Measurements from ENCODE around the gene ZNF678. TPM values are rescaled to one million over a fixed set of nuclear protein-coding genes. Genes with fewer than 3 reads are reported as not detected.
"Not testable (repeated sequence)": the region's sequence is repeated elsewhere in the genome, so short reads cannot be mapped to it uniquely, and the experiment has no call there.

ZNF678 gene
- total RNA-seq, 1 donor from 2014 or later: 5.3 TPM

GRCh38 chr1:227685807-227686206, 122.5 kb downstream of the ZNF678 start:
- FAIRE-seq (no peak), DNase-seq (ENCODE audit: low read depth) (no peak)
- H3K4me3 ChIP-seq (ENCODE audit: low read depth, low read length): no peak overlapping the region
- TF ChIP-seq CTCF (IDR thresholded peaks at IDR 0.05; ENCODE audit: insufficient read depth, low read length, severe bottlenecking): no peak
- H3K27me3 ChIP-seq (ENCODE audit: control insufficient read depth, insufficient read depth, low read length): no peaks in the 10 kb centered on the region
- no peaks in the 10 kb centered on the region for H3K36me3 ChIP-seq (ENCODE audit: control insufficient read depth, insufficient read depth, low read length)

DNA sequence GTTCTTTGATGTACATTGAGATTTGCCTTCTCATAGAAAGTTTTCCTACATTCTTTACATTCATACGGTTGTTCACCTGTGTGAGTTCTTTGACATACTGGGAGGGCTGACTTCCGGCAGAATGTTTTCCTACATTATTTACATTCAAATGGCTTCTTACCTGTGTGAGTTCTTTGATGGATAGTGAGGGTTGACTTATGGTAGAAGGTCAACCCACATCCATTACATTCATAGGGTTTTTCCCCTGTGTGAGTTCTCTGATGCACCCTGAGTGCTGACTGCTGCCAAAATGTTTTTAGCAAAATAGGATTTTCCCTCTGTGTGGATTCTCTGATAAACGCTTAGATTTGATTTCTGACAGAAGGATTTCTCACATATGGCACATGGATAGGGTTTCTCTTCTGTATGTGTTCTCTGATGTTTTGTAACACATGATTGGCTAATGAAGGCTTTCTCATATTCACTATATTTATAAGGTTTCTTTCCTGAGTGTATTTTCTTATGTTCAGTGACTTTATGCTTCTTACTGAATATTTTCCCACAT, 134.0 kb downstream of the ZNF678 start:
- TF ChIP-seq CTCF (IDR thresholded peaks at IDR 0.05; ENCODE audit: insufficient read depth, low read length, severe bottlenecking): no peak
- no peak for DNase-seq (ENCODE audit: low read depth)
- Histone ChIP-seq H3K36me3 (ENCODE audit: control insufficient read depth, insufficient read depth, low read length) (no peaks in the 10 kb centered on the region), H3K27me3 (ENCODE audit: control insufficient read depth, insufficient read depth, low read length) (no peaks in the 10 kb centered on the region), H3K4me3 (ENCODE audit: low read depth, low read length) (no peak overlapping the region)
- FAIRE-seq: no peak

- not testable (repeated sequence) for DNase-seq (ENCODE audit: low read depth); FAIRE-seq; H3K27me3 ChIP-seq (ENCODE audit: control insufficient read depth, insufficient read depth, low read length); H3K36me3 ChIP-seq (ENCODE audit: control insufficient read depth, insufficient read depth, low read length); H3K4me3 ChIP-seq (ENCODE audit: low read depth, low read length)
Observed at GRCh38 chr1:227701631-227702030, 138.3 kb downstream of the ZNF678 start.

- FAIRE-seq: no peak
- Histone ChIP-seq H3K36me3 (ENCODE audit: control insufficient read depth, insufficient read depth, low read length) (no peaks in the 10 kb centered on the region), H3K4me3 (ENCODE audit: low read depth, low read length) (no peak overlapping the region), H3K27me3 (ENCODE audit: control insufficient read depth, insufficient read depth, low read length) (no peaks in the 10 kb centered on the region)
- DNase-seq (ENCODE audit: low read depth): no peak
- TF ChIP-seq CTCF (IDR thresholded peaks at IDR 0.05; ENCODE audit: insufficient read depth, low read length, severe bottlenecking): no peak
Observed at GRCh38 chr1:227707846-227708245, 144.5 kb downstream of the ZNF678 start.

- peak; percentile 44 for DNase-seq (ENCODE audit: low read depth)
- no peak for FAIRE-seq
- Histone ChIP-seq H3K36me3 (ENCODE audit: control insufficient read depth, insufficient read depth, low read length) (no peaks in the 10 kb centered on the region), H3K4me3 (ENCODE audit: low read depth, low read length) (no peak overlapping the region), H3K27me3 (ENCODE audit: control insufficient read depth, insufficient read depth, low read length) (no peaks in the 10 kb centered on the region)
- TF ChIP-seq CTCF (IDR thresholded peaks at IDR 0.05; ENCODE audit: insufficient read depth, low read length, severe bottlenecking): no peak
Observed at GRCh38 chr1:227709451-227709850, 146.1 kb downstream of the ZNF678 start.

DNA sequence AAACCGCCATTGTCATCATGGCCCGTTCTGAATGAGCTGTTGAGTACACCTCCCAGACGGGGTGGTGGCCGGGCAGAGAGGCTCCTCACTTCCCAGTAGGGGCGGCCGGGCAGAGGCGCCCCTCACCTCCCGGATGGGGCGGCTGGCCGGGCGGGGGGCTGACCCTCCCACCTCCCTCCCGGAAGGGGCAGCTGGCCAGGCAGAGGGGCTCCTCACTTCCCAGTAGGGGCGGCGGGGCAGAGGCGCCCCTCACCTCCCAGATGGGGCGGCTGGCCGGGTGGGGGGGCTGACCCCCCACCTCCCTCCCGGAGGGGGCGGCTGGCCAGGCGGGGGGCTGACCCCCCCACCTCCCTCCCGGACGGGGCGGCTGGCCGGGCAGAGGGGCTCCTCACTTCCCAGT, 147.1 kb downstream of the ZNF678 start:
- H3K27me3 ChIP-seq (ENCODE audit: control insufficient read depth, insufficient read depth, low read length); H3K36me3 ChIP-seq (ENCODE audit: control insufficient read depth, insufficient read depth, low read length); FAIRE-seq: not testable (repeated sequence)

GRCh38 chr1:227712648-227713047, 149.3 kb downstream of the ZNF678 start:
- Histone ChIP-seq H3K4me3 (ENCODE audit: low read depth, low read length) (no peak overlapping the region), H3K36me3 (ENCODE audit: control insufficient read depth, insufficient read depth, low read length) (no peaks in the 10 kb centered on the region), H3K27me3 (ENCODE audit: control insufficient read depth, insufficient read depth, low read length) (no peaks in the 10 kb centered on the region)
- no peak for FAIRE-seq
- no peak for DNase-seq (ENCODE audit: low read depth)
- no peak for TF ChIP-seq CTCF (IDR thresholded peaks at IDR 0.05; ENCODE audit: insufficient read depth, low read length, severe bottlenecking)

More for the DNA sequence above, 147.1 kb downstream of the ZNF678 start:
- DNase-seq (ENCODE audit: low read depth); H3K4me3 ChIP-seq (ENCODE audit: low read depth, low read length): not testable (repeated sequence)

Measured in bronchial epithelial cell (primary cell).